ENCODE measurements around the gene KLK4. TPM values are rescaled to one million over a fixed set of nuclear protein-coding genes. Genes with fewer than 3 reads are reported as not detected.

Gene KLK4
- total RNA-seq, 4 donors from 2014 or later = 1.1 to 3.1 (median 1.9) TPM; not detected in 1

DNA sequence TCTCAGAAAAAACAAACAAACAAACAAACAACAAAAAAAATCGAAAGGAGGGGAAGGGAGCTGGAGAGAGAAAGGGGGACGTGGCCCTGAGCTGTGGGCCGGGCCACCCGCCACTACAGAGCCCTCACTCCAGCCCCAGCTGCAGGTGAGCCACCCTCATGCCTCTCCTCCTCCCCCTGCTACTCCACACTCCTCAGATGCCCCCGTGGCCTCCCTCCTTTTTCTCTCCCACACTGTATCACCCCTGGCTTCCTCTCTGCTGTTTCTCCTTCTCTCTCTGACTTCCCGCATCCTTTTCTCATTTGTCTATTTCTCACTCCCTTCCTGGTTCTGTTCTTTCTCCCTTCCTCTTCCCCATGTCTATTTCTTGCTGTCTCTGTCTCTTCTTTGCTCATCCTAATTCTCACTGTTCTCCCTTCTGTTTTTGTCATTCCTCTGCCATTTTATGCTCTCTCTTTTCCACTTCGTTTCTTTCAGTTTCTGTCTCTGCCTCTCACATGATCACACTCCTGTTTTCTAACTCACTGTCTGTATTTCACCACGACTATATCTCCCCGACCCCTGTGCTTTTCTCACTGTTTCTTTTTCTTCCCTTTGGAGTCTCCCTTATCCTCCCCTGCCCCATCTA, 35.3 kb downstream of the KLK4 start:
- Histone ChIP-seq H3K4me1 (peaks cover 60 to 69% of the 10 kb centered on the region in 2 donors), H3K4me3 (replicated peaks in 1 of 3) (no peak overlapping the region), H3K27me3 (no peaks in the 10 kb centered on the region), H3K9me3 (no peaks in the 10 kb centered on the region), H3K27ac (peak overlapping the region; percentile 89 to 99 (median 94)), H3K36me3 (no peaks in the 10 kb centered on the region)
- no peak for DNase-seq
- WGBS, 2 donors = 51 to 57% methylated on average over 9 of the region's 9 CpGs
- intact Hi-C loops (cut with DNase I) = no loop called here
- no peak for TF ChIP-seq POLR2A (IDR thresholded peaks at IDR 0.05)
- TF ChIP-seq CTCF (IDR thresholded peaks at IDR 0.05) = no peak

GRCh38 chr19:50874211-50874610, 37.0 kb downstream of the KLK4 start:
- intact Hi-C loops (cut with DNase I) = no loop called here
- no peaks in the 10 kb centered on the region for H3K27me3 ChIP-seq
- H3K4me3 ChIP-seq (replicated peaks in 1 of 3) = no peak overlapping the region
- H3K9me3 ChIP-seq = no peaks in the 10 kb centered on the region
- DNase-seq = peak; percentile 60 to 65
- TF ChIP-seq CTCF (IDR thresholded peaks at IDR 0.05) (no peak), POLR2A (IDR thresholded peaks at IDR 0.05) (peak in 1 of 2 donors; percentile 56)
- peak overlapping the region; percentile 89 to 99 (median 94) for H3K27ac ChIP-seq
- 36 to 48% methylated on average over 5 of the region's 5 CpGs for WGBS, 2 donors
- H3K36me3 ChIP-seq = no peaks in the 10 kb centered on the region
- peaks cover 46 to 52% of the 10 kb centered on the region in 2 donors for H3K4me1 ChIP-seq

DNA sequence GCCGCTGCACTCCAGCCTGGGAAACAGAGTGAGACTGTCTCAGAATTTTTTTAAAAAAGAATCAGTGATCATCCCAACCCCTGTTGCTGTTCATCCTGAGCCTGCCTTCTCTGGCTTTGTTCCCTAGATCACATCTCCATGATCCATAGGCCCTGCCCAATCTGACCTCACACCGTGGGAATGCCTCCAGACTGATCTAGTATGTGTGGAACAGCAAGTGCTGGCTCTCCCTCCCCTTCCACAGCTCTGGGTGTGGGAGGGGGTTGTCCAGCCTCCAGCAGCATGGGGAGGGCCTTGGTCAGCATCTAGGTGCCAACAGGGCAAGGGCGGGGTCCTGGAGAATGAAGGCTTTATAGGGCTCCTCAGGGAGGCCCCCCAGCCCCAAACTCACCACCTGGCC, 38.1 kb downstream of the KLK4 start, which contains the start of gene KLK2:
TSS of gene KLK2 (plus strand) at position 384 of the 400 bp plus-strand sequence. CDS start 35 bp downstream, outside the sequence.
- 72 to 75% methylated on average over 3 of the region's 3 CpGs for WGBS, 2 donors
- intact Hi-C loops (cut with DNase I) = no loop called here
- DNase-seq = peak; percentile 84 to 85

GRCh38 chr19:50870417-50871089, 40.6 kb downstream of the KLK4 start:
- no peaks in the 10 kb centered on the region for H3K27me3 ChIP-seq

More for the DNA sequence above, 38.1 kb downstream of the KLK4 start, which contains the start of gene KLK2:
- no peak for TF ChIP-seq CTCF (IDR thresholded peaks at IDR 0.05)
- peak in 1 of 2 donors; percentile 67 for TF ChIP-seq POLR2A (IDR thresholded peaks at IDR 0.05)
- Histone ChIP-seq H3K27me3 (no peaks in the 10 kb centered on the region), H3K9me3 (no peaks in the 10 kb centered on the region), H3K4me3 (replicated peaks in 1 of 3) (no peak within 1 kb of the TSS), H3K27ac (peak within 1 kb of the TSS; percentile 89 to 99 (median 94)), H3K4me1 (peaks cover 42 to 48% of the 10 kb centered on the region in 2 donors), H3K36me3 (no peaks in the 10 kb centered on the region)

More at GRCh38 chr19:50870417-50871089, 40.6 kb downstream of the KLK4 start:
- Histone ChIP-seq H3K27ac (no peak overlapping the region), H3K36me3 (no peaks in the 10 kb centered on the region), H3K4me1 (peaks cover 32 to 33% of the 10 kb centered on the region in 2 donors), H3K4me3 (replicated peaks in 1 of 3) (no peak overlapping the region), H3K9me3 (no peaks in the 10 kb centered on the region)
- DNase-seq = no peak
- 64 to 74% methylated on average over 20 to 26 of the region's 26 CpGs for WGBS, 2 donors
- TF ChIP-seq CTCF (IDR thresholded peaks at IDR 0.05) (no peak), POLR2A (IDR thresholded peaks at IDR 0.05) (no peak)
- intact Hi-C loops (cut with DNase I) = no loop called here

Measured in thyroid gland (tissue), 4 donors.